GM23248 (cell line): Measurements from ENCODE around the gene DNAJC10.

Experiments
- EZH2 ChIP-seq: fragments of 200-600 bp; sonication (generic); IDR thresholded peaks from 2 replicates; pipeline ENCODE4 v1.6.1; 2018; ENCODE audit warnings: antibody characterized with exemption, mild to moderate bottlenecking; ENCODE audit not compliant: insufficient read depth, poor library complexity, severe bottlenecking
- EZH2phosphoT487 ChIP-seq: fragments of 200-600 bp; sonication (generic); IDR thresholded peaks from 2 replicates; pipeline ENCODE4 v1.6.1; 2018; ENCODE audit warnings: antibody characterized with exemption, moderate library complexity, mild to moderate bottlenecking, low read depth; ENCODE audit not compliant: insufficient read depth

- TF ChIP-seq EZH2 (no peak), EZH2phosphoT487 (no peak)
Observed at GRCh38 chr2:182766626-182767025, 50.6 kb downstream of the DNAJC10 start.
